ENCODE data around the gene TNS3. TPM values are rescaled to one million over a fixed set of nuclear protein-coding genes. Genes with fewer than 3 reads are reported as not detected.

Gene TNS3
- polyA plus RNA-seq, 3 donors = 5.2 to 30.3 (median 7.9) TPM

GRCh38 chr7:47293884-47294555, 287.9 kb downstream of the TNS3 start:
- H3K4me2 ChIP-seq (replicated peaks; ENCODE audit: extremely low read depth, low read length, poor library complexity, severe bottlenecking) = no peak overlapping the region
- no peaks in the 10 kb centered on the region for H3K9me3 Mint-ChIP-seq
- H3K79me2 ChIP-seq (ENCODE audit: insufficient read depth, low read length) = no peaks in the 10 kb centered on the region
- 100% methylated on average over 5 of the region's 6 CpGs for WGBS (ENCODE audit: insufficient coverage)
- intact Hi-C loops (cut with micrococcal nuclease) = no loop called here
- peaks cover 0 to 1% (median 0%) of the 10 kb centered on the region in 3 donors for H3K27me3 Mint-ChIP-seq (ENCODE audit: low read depth in 3 of 3)
- no peaks in the 10 kb centered on the region for H3K27me3 ChIP-seq (ENCODE audit: control insufficient read depth in 2 of 2, insufficient read depth in 2 of 2, low read length in 2 of 2)
- H3K4me3 Mint-ChIP-seq = no peak overlapping the region
- no peak overlapping the region for H3K27ac ChIP-seq (ENCODE audit: low read depth in 1 of 2, low read length in 2 of 2)
- H3K4me1 ChIP-seq (ENCODE audit: control insufficient read depth in 1 of 2, insufficient read depth in 2 of 2, low read length in 2 of 2) = peaks cover 11 to 15% of the 10 kb centered on the region in 2 donors
- H2AFZ ChIP-seq (ENCODE audit: insufficient read depth, low read depth, low read length, poor library complexity, severe bottlenecking) = no peak overlapping the region
- peaks cover 5% of the 10 kb centered on the region for H4K20me1 ChIP-seq (ENCODE audit: insufficient read depth, low read length)
- peaks cover 82 to 91% of the 10 kb centered on the region in 2 donors for H3K36me3 Mint-ChIP-seq
- peaks cover 19% of the 10 kb centered on the region for H3K4me1 Mint-ChIP-seq
- H3K27ac Mint-ChIP-seq = peak overlapping the region in 4 of 7 donors; percentile 33 to 58 (median 50)
- TF ChIP-seq, protein P1, sequence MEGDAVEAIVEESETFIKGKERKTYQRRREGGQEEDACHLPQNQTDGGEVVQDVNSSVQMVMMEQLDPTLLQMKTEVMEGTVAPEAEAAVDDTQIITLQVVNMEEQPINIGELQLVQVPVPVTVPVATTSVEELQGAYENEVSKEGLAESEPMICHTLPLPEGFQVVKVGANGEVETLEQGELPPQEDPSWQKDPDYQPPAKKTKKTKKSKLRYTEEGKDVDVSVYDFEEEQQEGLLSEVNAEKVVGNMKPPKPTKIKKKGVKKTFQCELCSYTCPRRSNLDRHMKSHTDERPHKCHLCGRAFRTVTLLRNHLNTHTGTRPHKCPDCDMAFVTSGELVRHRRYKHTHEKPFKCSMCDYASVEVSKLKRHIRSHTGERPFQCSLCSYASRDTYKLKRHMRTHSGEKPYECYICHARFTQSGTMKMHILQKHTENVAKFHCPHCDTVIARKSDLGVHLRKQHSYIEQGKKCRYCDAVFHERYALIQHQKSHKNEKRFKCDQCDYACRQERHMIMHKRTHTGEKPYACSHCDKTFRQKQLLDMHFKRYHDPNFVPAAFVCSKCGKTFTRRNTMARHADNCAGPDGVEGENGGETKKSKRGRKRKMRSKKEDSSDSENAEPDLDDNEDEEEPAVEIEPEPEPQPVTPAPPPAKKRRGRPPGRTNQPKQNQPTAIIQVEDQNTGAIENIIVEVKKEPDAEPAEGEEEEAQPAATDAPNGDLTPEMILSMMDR (IDR thresholded peaks at IDR 0.05) = no peak
- no peak overlapping the region for H3K9ac ChIP-seq (ENCODE audit: insufficient read depth, low read length, poor library complexity, severe bottlenecking)
- peaks cover 81 to 100% of the 10 kb centered on the region in 2 donors for H3K36me3 ChIP-seq (replicated peaks in 1 of 2; ENCODE audit: control insufficient read depth in 1 of 2, insufficient read depth in 2 of 2, low read length in 2 of 2)
- H3K9me3 ChIP-seq (replicated peaks in 1 of 2; ENCODE audit: control insufficient read depth in 1 of 2, insufficient read depth in 1 of 2, low read length in 2 of 2) = no peaks in the 10 kb centered on the region
- no peak for DNase-seq
- no peak overlapping the region for H3K4me3 ChIP-seq (replicated peaks in 1 of 3; ENCODE audit: low read depth in 2 of 3, low read length in 3 of 3)

- Mint-ChIP-seq H3K4me3 (no peak overlapping the region), H3K27me3 (ENCODE audit: low read depth in 3 of 3) (peaks cover 0 to 1% (median 0%) of the 10 kb centered on the region in 3 donors), H3K4me1 (peaks cover 19% of the 10 kb centered on the region), H3K27ac (peak overlapping the region in 5 of 7 donors; percentile 23 to 94 (median 62)), H3K9me3 (no peaks in the 10 kb centered on the region), H3K36me3 (peaks cover 88 to 96% of the 10 kb centered on the region in 2 donors)
- H3K27me3 ChIP-seq (ENCODE audit: control insufficient read depth in 2 of 2, insufficient read depth in 2 of 2, low read length in 2 of 2) = no peaks in the 10 kb centered on the region
- H3K36me3 ChIP-seq (replicated peaks in 1 of 2; ENCODE audit: control insufficient read depth in 1 of 2, insufficient read depth in 2 of 2, low read length in 2 of 2) = peaks cover 80 to 100% of the 10 kb centered on the region in 2 donors
- no peak overlapping the region for H2AFZ ChIP-seq (ENCODE audit: insufficient read depth, low read depth, low read length, poor library complexity, severe bottlenecking)
- no peak overlapping the region for H3K4me2 ChIP-seq (replicated peaks; ENCODE audit: extremely low read depth, low read length, poor library complexity, severe bottlenecking)
- no peaks in the 10 kb centered on the region for H3K9me3 ChIP-seq (replicated peaks in 1 of 2; ENCODE audit: control insufficient read depth in 1 of 2, insufficient read depth in 1 of 2, low read length in 2 of 2)
- peak overlapping the region in 1 of 2 donors; percentile 76 for H3K27ac ChIP-seq (ENCODE audit: low read depth in 1 of 2, low read length in 2 of 2)
- no peak overlapping the region for H3K4me3 ChIP-seq (replicated peaks in 1 of 3; ENCODE audit: low read depth in 2 of 3, low read length in 3 of 3)
- TF ChIP-seq, protein P1 (IDR thresholded peaks at IDR 0.05) = no peak
- no peaks in the 10 kb centered on the region for H3K79me2 ChIP-seq (ENCODE audit: insufficient read depth, low read length)
- H3K9ac ChIP-seq (ENCODE audit: insufficient read depth, low read length, poor library complexity, severe bottlenecking) = no peak overlapping the region
- peaks cover 11 to 15% of the 10 kb centered on the region in 2 donors for H3K4me1 ChIP-seq (ENCODE audit: control insufficient read depth in 1 of 2, insufficient read depth in 2 of 2, low read length in 2 of 2)
- intact Hi-C loops (cut with micrococcal nuclease) = no loop called here
- no peak for DNase-seq
- H4K20me1 ChIP-seq (ENCODE audit: insufficient read depth, low read length) = peaks cover 5% of the 10 kb centered on the region
- 97% methylated on average over 4 of the region's 4 CpGs for WGBS (ENCODE audit: insufficient coverage)
Measured at GRCh38 chr7:47292832-47293309, 289.0 kb downstream of the TNS3 start.

All from CD14-positive monocyte (primary cell).